Germinal center (tissue), 1 donor: ENCODE results near the gene CHRNA3.
"Not testable (repeated sequence)": the region's sequence is repeated elsewhere in the genome, so short reads cannot be mapped to it uniquely, and the experiment has no call there.

Source experiments
- DNase-seq: peaks from one replicate; pipeline ENCODE4 v3.0.0; 2012; ENCODE audit warnings: mixed read lengths, low spot score

The CHRNA3 gene

GRCh38 chr15:78560201-78560600 is 60.6 kb downstream of the CHRNA3 start:
- not testable (repeated sequence) for DNase-seq

DNA sequence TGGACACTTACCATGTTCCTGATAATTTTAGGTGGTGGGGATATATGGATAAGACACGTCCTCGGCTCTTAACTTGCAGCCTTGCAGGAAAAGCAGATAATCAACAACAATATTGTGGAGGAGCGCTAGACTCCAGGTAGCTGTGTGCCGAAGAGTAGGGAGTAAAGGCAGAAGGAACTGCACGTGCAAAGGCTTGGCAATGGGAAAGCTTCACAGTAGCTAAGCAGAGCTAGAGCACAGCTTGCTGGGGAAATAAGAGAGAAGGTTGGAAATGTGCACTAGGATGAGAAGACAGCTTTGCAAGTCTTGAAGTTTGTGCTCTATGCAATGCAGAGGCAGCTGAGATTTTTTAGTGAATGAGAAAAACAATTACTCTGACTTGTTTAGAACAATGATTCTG is 68.2 kb downstream of the CHRNA3 start:
- no peak for DNase-seq

DNA sequence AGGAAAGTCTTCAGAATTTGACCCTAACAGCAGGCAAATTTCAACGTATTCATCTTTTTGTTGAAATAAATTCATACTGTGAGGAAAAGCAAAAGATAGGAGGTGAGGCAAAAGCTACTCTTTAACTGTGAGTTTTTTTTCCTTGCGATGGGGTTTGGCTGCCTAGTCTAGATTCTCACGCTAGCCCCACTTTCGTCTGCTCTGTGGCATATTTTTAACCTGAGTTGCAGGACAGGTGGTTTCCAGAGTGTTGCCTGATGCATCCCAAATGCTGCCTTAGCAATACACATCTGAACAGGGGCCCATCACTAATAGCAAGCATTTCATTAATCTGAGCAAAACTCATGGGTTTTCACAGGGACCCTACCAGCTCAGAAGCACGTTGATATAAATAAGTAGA is 68.9 kb downstream of the CHRNA3 start:
- DNase-seq, result no peak

GRCh38 chr15:78550815-78551214 is 70.0 kb downstream of the CHRNA3 start:
- DNase-seq, result no peak

GRCh38 chr15:78550194-78550593 is 70.6 kb downstream of the CHRNA3 start:
- no peak for DNase-seq
